Bronchial epithelial cell (primary cell): Measurements from ENCODE around the gene F5. TPM values are rescaled to one million over a fixed set of nuclear protein-coding genes. Genes with fewer than 3 reads are reported as not detected.
A peak's percentile ranks its signal among the peaks of the same experiment; 100 is the strongest.

Experiments used
- DNase-seq: peaks from one replicate; pipeline ENCODE4 v3.0.0-alpha.2; 2010; ENCODE audit warnings: low read depth
- FAIRE-seq: peaks from 2 replicates; lab custom pipeline; 2011; peaks lifted over from hg19 to GRCh38; lab: Jason Lieb, UNC
- H3K27me3 ChIP-seq: 2 replicates; pipeline ENCODE4 v1.5.1; 2011; ENCODE audit warnings: low read length; ENCODE audit not compliant: control insufficient read depth, insufficient read depth
- H3K36me3 ChIP-seq: 2 replicates; pipeline ENCODE4 v1.5.1; 2011; ENCODE audit warnings: low read length; ENCODE audit not compliant: control insufficient read depth, insufficient read depth
- H3K4me3 ChIP-seq: 2 replicates; pipeline ENCODE4 v1.5.1; 2011; ENCODE audit warnings: mild to moderate bottlenecking, low read depth, low read length, control low read depth
- total RNA-seq: library from RNA; depleted of rRNA; stranded (reverse); fragments of >200 nt; gene quantifications from 2 replicates; pipeline ENCODE4 v1.2.1, GENCODE V29; 2014
- TF ChIP-seq, protein P1 (sequence below): IDR thresholded peaks from 2 replicates; pipeline ENCODE4 v1.5.1; 2011; ENCODE audit warnings: mild to moderate bottlenecking, moderate library complexity, low read length, control low read depth, inconsistent platforms; ENCODE audit not compliant: insufficient read depth, severe bottlenecking

The F5 gene
- total RNA-seq, 1 donor from 2014 or later, result not detected

DNA sequence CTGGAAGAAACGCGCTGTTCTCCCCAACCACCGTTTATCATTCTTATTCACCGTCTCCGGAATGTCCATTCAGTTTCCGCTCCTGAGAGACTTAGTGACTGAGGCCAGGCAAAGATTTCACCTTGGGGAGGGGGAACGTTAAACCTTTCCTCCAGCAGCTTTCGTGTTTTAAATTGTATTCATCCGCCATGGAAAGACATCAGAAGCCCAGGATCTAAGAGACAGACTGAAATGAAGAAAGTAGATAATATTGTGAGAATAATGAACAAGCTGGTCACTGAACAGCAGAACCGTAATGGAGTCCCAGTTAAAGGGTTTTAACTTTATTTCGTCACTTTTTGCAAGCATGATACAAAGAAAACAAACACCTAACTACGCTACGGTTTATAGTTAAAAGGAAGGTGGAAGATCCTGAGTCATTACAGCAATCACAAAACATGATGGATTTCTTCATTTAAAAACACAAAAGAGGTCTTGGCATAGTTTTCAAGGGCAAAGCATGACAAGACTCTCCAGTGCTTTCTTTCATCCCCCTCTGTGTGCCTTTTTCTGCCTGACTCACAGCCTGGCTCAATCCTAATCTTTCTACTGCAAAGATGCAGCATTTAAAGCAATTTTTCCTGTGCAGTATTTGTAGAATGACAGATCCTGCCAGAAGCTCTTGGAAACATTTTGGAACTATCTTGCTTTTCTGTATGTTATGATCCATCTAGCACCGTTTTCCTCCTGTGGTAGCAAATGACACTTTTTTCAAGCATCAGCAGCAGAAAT is 99.8 kb downstream of the F5 start:
- FAIRE-seq, result no peak
- no peak for DNase-seq
- peak overlapping the region; percentile 82 for H3K4me3 ChIP-seq
- TF ChIP-seq, protein P1, sequence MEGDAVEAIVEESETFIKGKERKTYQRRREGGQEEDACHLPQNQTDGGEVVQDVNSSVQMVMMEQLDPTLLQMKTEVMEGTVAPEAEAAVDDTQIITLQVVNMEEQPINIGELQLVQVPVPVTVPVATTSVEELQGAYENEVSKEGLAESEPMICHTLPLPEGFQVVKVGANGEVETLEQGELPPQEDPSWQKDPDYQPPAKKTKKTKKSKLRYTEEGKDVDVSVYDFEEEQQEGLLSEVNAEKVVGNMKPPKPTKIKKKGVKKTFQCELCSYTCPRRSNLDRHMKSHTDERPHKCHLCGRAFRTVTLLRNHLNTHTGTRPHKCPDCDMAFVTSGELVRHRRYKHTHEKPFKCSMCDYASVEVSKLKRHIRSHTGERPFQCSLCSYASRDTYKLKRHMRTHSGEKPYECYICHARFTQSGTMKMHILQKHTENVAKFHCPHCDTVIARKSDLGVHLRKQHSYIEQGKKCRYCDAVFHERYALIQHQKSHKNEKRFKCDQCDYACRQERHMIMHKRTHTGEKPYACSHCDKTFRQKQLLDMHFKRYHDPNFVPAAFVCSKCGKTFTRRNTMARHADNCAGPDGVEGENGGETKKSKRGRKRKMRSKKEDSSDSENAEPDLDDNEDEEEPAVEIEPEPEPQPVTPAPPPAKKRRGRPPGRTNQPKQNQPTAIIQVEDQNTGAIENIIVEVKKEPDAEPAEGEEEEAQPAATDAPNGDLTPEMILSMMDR, result no peak
- H3K27me3 ChIP-seq, result no peaks in the 10 kb centered on the region
- no peaks in the 10 kb centered on the region for H3K36me3 ChIP-seq

DNA sequence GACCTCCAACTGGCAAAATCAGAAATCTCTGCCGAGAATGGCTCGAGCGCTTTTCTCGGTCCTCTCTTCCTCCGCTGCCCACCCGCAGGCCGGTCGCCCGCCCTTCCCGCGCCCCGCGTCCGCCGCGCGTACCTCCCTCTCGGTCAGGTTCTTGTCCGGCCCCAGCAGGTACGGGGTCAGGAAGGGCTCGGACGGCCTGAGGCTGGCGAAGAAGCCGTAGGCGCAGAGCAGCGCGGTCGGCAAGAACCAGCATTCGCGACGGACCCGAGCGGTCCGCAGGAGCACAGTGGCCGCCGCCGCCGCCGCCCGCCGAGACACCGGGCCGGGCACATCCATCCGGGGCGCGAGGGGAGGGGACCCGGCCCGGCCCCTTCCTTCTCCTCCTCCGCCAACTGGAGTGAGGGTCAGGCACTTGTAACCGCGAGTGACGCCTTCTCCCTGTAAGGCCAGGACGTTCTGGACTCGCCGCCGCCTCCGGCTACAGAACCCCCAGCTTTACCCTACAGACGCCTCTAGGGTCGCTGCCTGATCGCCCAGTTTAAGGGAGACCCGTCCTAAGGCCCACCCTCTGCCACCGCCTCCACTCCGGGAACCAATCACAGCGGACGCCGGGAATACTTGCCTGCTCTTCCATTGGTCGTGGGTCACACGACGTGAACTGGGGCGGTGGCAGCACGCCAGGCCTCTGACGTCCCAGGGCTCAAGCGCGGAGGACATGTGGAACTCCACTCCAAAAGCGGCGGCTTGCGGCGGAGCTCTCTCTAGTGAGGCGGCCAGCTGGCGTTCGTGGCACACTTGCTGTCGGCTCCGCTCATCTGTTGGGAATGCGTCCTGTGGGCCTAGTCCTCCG is 100.6 kb downstream of the F5 start, which contains the start of gene SLC19A2:
SLC19A2 (minus strand) TSS at position 514 of the 850 bp plus-strand sequence; CDS start at position 336, 178 bp downstream.
- no peak for FAIRE-seq
- peak; percentile 95 for DNase-seq

DNA sequence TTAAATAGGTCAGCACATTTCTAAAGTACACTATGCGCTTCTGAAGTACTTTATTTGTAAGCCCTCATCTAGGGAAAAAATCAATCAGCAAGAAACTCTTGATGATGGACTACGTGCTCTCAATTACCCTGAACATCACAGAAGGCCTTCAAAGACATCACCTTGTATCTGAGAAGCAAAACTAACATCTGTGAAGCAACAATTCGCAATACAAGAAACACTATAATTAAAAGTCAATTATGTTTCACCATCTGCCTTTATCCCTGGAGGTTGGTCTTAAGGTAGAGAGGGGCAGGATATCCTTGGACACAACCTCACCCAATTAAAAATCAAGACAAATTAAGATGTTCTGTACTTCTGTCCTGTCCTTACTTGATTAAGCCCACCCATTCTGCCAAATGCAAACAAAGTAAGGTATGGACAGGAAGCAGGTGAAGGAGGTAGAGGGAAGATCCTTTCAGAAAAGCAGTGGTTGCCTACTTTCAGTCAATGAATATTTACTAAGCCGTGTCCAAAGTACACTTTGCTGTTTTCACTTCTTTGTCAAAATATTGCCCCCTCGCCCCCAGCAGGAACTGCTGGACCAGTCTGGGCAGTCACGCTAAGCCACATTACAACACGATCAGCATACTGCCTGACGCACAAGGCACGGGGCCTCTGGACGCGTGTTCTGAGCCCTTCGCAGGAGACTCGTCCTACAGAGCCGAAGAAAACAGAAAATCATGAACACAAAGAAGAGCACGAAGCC is 101.4 kb downstream of the F5 start:
- Histone ChIP-seq H3K36me3 (peaks cover 1% of the 10 kb centered on the region), H3K27me3 (no peaks in the 10 kb centered on the region), H3K4me3 (peak overlapping the region; percentile 82)
- no peak for FAIRE-seq
- TF ChIP-seq, protein P1, result no peak
- DNase-seq, result peak; percentile 54

More for the DNA sequence above, 100.6 kb downstream of the F5 start, which contains the start of gene SLC19A2:
- Histone ChIP-seq H3K27me3 (no peaks in the 10 kb centered on the region), H3K4me3 (peak within 1 kb of the TSS; percentile 82), H3K36me3 (peaks cover 1% of the 10 kb centered on the region)
- TF ChIP-seq, protein P1, result peak; percentile 38

DNA sequence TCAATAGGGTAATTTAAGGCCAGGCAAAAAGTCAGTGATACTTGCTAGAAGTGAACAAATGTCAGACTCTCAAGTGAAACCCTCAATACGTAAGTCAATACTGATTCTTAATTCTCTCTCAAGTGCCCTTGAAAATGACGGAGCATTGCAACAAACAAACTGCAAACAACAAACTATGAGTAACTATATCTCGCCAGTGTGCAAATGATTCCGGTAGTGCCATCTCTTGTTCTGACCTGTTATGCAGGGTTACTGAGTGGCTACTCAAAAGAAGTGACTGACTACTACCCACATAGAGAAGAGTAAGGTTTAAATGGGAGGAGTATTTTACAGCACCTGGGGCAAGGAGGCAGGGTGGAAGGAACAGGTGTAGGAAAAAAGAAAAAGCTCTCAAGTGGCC is 102.2 kb downstream of the F5 start:
- DNase-seq (peak; percentile 92), FAIRE-seq (no peak)
- no peaks in the 10 kb centered on the region for H3K27me3 ChIP-seq
- TF ChIP-seq, protein P1, result no peak
- peak overlapping the region; percentile 82 for H3K4me3 ChIP-seq
- peaks cover 1% of the 10 kb centered on the region for H3K36me3 ChIP-seq

DNA sequence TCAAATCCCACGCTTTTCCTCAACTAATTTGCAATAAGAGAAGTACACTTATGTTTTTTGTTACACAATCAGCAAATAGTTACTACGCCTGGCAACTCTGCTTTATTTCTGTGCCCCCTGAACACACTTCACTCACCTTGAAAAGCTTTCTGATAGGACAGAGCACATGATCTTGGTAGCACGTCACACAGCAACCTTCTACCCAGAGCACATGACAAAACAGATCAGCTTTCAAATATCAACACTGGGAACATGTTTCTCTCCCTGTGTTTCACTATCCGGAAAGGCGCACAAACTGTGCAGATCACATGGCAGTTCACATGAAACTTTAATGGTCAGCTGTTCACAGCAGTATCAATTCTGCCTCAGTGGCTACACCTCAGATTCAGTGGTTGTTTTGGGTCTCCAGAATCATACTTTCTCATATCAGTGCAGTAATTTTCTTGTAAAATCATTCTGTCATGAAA is 102.7 kb downstream of the F5 start:
- H3K36me3 ChIP-seq, result peaks cover 1% of the 10 kb centered on the region
- no peak for FAIRE-seq
- TF ChIP-seq, protein P1, result no peak
- no peaks in the 10 kb centered on the region for H3K27me3 ChIP-seq
- peak overlapping the region; percentile 82 for H3K4me3 ChIP-seq
- DNase-seq, result peak; percentile 70
